ENCODE measurements around the gene PGM1.

PGM1 gene

DNA sequence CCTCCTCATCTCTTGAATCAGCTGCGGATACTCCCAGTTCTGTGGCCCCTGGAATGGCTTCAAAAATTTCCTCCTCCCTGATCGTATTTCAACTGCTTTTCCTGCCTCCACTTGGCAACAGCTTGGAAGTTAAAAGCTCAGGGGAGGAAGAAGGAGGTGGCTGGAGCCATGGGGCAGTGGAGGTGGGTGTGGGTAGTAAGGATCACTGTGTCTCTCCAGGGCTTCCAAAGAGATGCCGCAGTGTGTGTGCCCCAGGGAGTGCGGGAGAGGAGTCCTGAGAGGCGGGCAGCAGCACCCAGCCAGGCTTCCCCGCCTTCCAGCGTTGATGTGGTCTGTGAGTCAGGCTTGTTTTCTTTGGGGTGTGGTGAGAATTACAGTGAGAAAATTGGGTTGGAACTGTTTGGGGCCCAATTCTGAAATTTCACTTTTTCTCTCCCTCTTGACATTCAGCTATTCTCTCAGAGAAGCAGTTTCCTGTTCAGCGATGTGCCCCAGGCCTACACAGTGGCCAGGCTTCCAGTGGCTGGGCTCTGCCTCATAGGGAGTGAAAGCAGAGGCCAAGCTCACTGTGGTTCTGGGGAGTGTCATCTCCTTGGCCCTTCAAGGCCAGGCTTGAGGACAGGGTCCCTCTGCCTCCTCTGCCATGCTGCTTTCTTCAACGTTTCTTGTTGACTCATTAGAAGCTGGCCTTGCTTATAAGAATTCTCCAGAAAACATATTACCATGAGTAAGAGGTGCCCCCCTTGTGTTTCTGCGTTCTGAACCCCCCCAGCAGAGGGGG, 69.0 kb downstream of the PGM1 start:
- no peak for TF ChIP-seq CTCF (IDR thresholded peaks at IDR 0.05; ENCODE audit: low read depth, low read length, missing control alignments)
- DNase-seq (ENCODE audit: extremely low read depth, low read depth) = peak; percentile 38

DNA sequence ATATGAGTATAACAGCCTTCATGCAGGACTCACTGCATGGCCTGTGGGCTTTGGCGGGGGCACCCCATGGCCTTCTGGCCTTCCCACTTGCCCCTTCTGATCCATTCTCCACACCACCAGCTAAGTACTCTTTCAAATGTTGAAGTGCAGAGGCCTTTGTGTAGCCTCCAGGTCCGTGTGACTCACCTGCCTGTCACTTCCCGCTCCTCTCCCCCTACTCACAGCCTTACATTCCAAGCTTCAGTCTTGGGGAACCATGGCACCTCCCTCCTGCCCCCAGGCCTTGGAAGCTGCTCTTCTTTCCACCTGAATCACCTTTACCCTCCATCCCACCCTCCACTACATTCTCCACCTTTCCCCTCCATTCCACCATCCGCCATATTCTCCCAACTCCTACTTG, 69.6 kb downstream of the PGM1 start:
- no peak for TF ChIP-seq CTCF (IDR thresholded peaks at IDR 0.05; ENCODE audit: low read depth, low read length, missing control alignments)
- DNase-seq (ENCODE audit: extremely low read depth, low read depth) = no peak
- no peak overlapping the region for H3K4me3 ChIP-seq (replicated peaks; ENCODE audit: low read depth, low read length)

More for the DNA sequence above, 69.0 kb downstream of the PGM1 start:
- no peak overlapping the region for H3K4me3 ChIP-seq (replicated peaks; ENCODE audit: low read depth, low read length)

DNA sequence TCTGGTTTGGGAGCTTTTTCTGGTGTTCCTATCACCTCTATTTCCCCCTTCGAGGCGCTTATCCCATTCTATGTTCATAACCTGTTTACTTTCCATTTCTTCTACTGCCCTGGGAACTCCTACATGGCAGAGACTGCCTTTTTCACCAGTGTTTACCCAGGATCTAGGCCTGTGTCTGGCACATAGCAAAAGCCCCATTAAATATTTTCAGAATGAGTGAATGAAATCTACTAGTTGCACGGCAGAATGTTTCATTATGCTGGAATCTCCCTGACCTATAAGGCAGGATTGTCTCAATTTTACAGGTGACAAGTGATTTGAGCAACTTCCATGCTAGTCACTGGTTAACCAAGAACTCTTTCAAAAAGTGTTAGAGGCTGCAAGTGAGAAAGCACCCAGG, 70.1 kb downstream of the PGM1 start:
- no peak for DNase-seq (ENCODE audit: extremely low read depth, low read depth)
- no peak for TF ChIP-seq CTCF (IDR thresholded peaks at IDR 0.05; ENCODE audit: low read depth, low read length, missing control alignments)
- H3K4me3 ChIP-seq (replicated peaks; ENCODE audit: low read depth, low read length) = no peak overlapping the region

DNA sequence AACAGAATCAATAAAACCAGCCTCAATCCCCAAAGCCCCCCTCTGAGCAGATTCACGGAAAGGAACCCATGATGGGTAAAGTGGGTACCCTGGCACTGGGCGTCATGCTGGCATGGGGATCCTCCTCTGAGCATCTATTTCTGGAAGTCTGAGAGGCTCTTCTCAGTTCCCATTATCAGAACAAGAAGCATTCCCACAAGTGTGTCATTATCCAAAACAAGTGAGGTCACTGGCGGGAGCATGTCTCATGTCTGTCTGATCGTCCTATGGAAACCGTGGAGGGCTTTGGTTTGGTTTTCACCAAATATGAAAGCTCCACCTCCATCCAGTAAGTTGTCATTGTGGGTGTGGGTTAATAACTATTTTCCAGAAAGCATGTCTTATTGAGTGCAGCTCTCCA, 70.7 kb downstream of the PGM1 start:
- no peak overlapping the region for H3K4me3 ChIP-seq (replicated peaks; ENCODE audit: low read depth, low read length)
- DNase-seq (ENCODE audit: extremely low read depth, low read depth) = no peak
- no peak for TF ChIP-seq CTCF (IDR thresholded peaks at IDR 0.05; ENCODE audit: low read depth, low read length, missing control alignments)

- no peak overlapping the region for H3K4me3 ChIP-seq (replicated peaks; ENCODE audit: low read depth, low read length)
- no peak for DNase-seq (ENCODE audit: extremely low read depth, low read depth)
- no peak for TF ChIP-seq CTCF (IDR thresholded peaks at IDR 0.05; ENCODE audit: low read depth, low read length, missing control alignments)
Observed at GRCh38 chr1:63664742-63665141, 71.5 kb downstream of the PGM1 start.

DNA sequence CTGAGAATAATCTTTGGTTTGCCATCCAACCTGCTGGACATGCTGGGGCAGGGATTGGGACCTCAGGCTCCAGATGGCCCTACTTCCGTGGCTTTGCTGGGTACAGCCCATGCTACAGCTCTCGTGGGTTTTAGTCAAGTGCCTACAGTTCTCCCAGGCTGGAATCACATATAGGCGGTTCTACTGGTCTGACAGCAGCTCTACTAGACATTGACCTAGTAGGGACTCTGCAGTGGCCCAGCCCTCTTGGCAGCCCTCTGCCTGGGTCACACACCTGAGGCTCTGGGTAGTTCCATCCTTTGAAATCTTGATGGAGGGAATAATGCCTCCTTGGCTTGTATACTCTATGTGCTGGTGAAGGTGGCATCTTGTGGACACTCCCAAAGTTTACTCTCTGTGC, 72.2 kb downstream of the PGM1 start:
- DNase-seq (ENCODE audit: extremely low read depth, low read depth) = no peak
- no peak overlapping the region for H3K4me3 ChIP-seq (replicated peaks; ENCODE audit: low read depth, low read length)

More for the DNA sequence above, 72.2 kb downstream of the PGM1 start:
- TF ChIP-seq CTCF (IDR thresholded peaks at IDR 0.05; ENCODE audit: low read depth, low read length, missing control alignments) = no peak

Measured in HFF-Myc (cell line).